Stomach (tissue), 4 donors: ENCODE data around the gene FAM240A.

Source experiments
- CTCF ChIP-seq, 7 experiments: fragments of 450-650 bp in 4 of 7; fragments of 200-600 bp in 3 of 7; sonication (generic) in 3 of 7; IDR thresholded peaks; one replicate each; pipeline ENCODE4 v1.5.1; 2016 to 2019; ENCODE audit warnings: antibody characterized with exemption in 7 of 7, control low read depth in 2 of 7, mild to moderate bottlenecking in 1 of 7
- EP300 ChIP-seq: sonication (generic); formaldehyde crosslinking; IDR thresholded peaks from one replicate; pipeline ENCODE4 v1.6.1; 2017; ENCODE audit warnings: antibody characterized with exemption
- POLR2A ChIP-seq, 4 donors: fragments of 450-650 bp; IDR thresholded peaks; one replicate each; pipeline ENCODE4 v1.6.1; 2016; ENCODE audit warnings: antibody characterized with exemption in 4 of 4, control low read depth in 2 of 4, mild to moderate bottlenecking in 1 of 4, moderate library complexity in 1 of 4
- POLR2AphosphoS5 ChIP-seq, 3 donors: sonication (generic); formaldehyde crosslinking; IDR thresholded peaks; one replicate each; pipeline ENCODE4 v1.6.1; 2016; ENCODE audit warnings: antibody characterized with exemption in 3 of 3

DNA sequence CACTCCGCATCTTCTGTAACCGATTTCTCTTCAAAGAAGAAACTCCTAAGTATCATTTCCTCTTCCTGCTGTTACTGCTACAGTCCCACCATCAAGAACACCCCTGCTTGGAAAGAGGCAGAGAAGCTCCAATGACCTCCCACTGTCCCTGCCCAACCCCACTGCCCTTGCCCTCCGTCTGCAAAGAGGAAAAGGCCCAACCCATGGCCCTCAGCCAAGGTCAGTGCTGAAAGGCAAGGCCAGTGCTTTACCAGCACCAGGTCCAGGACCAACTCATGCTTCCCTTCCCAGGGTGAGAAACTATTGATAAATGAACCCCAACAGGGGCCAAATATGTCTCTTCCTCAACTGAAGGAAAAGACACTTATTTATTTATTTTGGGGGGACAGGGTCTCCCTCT, 22.5 kb downstream of the FAM240A start:
- TF ChIP-seq CTCF (IDR thresholded peaks at IDR 0.05): no peak
- no peak for TF ChIP-seq EP300
- no peak for TF ChIP-seq POLR2AphosphoS5 (IDR thresholded peaks at IDR 0.05)
- no peak for TF ChIP-seq POLR2A (IDR thresholded peaks at IDR 0.05)
